Osteocyte (in vitro differentiated cells): ENCODE results near the gene HIVEP3. TPM values are rescaled to one million over a fixed set of nuclear protein-coding genes. Genes with fewer than 3 reads are reported as not detected.

Source experiments
- DNase-seq: peaks from one replicate; pipeline ENCODE4 v3.0.0; 2021; ENCODE audit warnings: mixed read lengths; ENCODE audit not compliant: unreplicated experiment; ENCODE audit errors: extremely low spot score
- H3K27ac Mint-ChIP-seq: one replicate; pipeline ENCODE4 v1.8.0; 2021; ENCODE audit warnings: mild to moderate bottlenecking, mixed read lengths; ENCODE audit not compliant: unreplicated experiment
- H3K27me3 Mint-ChIP-seq: one replicate; pipeline ENCODE4 v1.8.0; 2021; ENCODE audit warnings: mixed read lengths; ENCODE audit not compliant: unreplicated experiment
- H3K36me3 Mint-ChIP-seq: one replicate; pipeline ENCODE4 v1.8.0; 2021; ENCODE audit warnings: mixed read lengths; ENCODE audit not compliant: unreplicated experiment
- H3K4me1 Mint-ChIP-seq: one replicate; pipeline ENCODE4 v1.8.0; 2021; ENCODE audit warnings: mixed read lengths; ENCODE audit not compliant: unreplicated experiment
- H3K4me3 Mint-ChIP-seq: one replicate; pipeline ENCODE4 v1.8.0; 2021; ENCODE audit warnings: mild to moderate bottlenecking, moderate library complexity, mixed read lengths; ENCODE audit not compliant: unreplicated experiment
- H3K9me3 Mint-ChIP-seq: one replicate; pipeline ENCODE4 v1.8.0; 2021; ENCODE audit warnings: mixed read lengths; ENCODE audit not compliant: unreplicated experiment
- total RNA-seq: library from RNA; stranded (reverse); gene quantifications from 2 replicates; pipeline ENCODE4 v1.2.1, GENCODE V29; 2021
- TF ChIP-seq, protein P1 (sequence below): fragments of 200-600 bp; sonication (generic); IDR thresholded peaks from 2 replicates; pipeline ENCODE4 v1.5.0; 2021; ENCODE audit warnings: antibody characterized with exemption, mild to moderate bottlenecking, moderate library complexity

The HIVEP3 gene
- total RNA-seq, 1 donor from 2014 or later, result 0.97 TPM

GRCh38 chr1:41830726-41831125 is 88.0 kb downstream of the HIVEP3 start:
- TF ChIP-seq, protein P1, sequence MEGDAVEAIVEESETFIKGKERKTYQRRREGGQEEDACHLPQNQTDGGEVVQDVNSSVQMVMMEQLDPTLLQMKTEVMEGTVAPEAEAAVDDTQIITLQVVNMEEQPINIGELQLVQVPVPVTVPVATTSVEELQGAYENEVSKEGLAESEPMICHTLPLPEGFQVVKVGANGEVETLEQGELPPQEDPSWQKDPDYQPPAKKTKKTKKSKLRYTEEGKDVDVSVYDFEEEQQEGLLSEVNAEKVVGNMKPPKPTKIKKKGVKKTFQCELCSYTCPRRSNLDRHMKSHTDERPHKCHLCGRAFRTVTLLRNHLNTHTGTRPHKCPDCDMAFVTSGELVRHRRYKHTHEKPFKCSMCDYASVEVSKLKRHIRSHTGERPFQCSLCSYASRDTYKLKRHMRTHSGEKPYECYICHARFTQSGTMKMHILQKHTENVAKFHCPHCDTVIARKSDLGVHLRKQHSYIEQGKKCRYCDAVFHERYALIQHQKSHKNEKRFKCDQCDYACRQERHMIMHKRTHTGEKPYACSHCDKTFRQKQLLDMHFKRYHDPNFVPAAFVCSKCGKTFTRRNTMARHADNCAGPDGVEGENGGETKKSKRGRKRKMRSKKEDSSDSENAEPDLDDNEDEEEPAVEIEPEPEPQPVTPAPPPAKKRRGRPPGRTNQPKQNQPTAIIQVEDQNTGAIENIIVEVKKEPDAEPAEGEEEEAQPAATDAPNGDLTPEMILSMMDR, result no peak
- DNase-seq, result no peak
- Mint-ChIP-seq H3K4me1 (no peaks in the 10 kb centered on the region), H3K9me3 (no peaks in the 10 kb centered on the region), H3K27me3 (peaks cover 4% of the 10 kb centered on the region), H3K27ac (no peak overlapping the region), H3K36me3 (no peaks in the 10 kb centered on the region), H3K4me3 (no peak overlapping the region)

- H3K9me3 Mint-ChIP-seq, result no peaks in the 10 kb centered on the region
- peaks cover 4% of the 10 kb centered on the region for H3K27me3 Mint-ChIP-seq
- no peaks in the 10 kb centered on the region for H3K36me3 Mint-ChIP-seq
- TF ChIP-seq, protein P1, result no peak
- DNase-seq, result no peak
- no peak overlapping the region for H3K27ac Mint-ChIP-seq
- peaks cover 8% of the 10 kb centered on the region for H3K4me1 Mint-ChIP-seq
- no peak overlapping the region for H3K4me3 Mint-ChIP-seq
Measured at GRCh38 chr1:41827991-41828570, 90.6 kb downstream of the HIVEP3 start.

- peaks cover 8% of the 10 kb centered on the region for H3K4me1 Mint-ChIP-seq
- H3K27ac Mint-ChIP-seq, result no peak overlapping the region
- no peaks in the 10 kb centered on the region for H3K9me3 Mint-ChIP-seq
- H3K4me3 Mint-ChIP-seq, result no peak overlapping the region
- H3K36me3 Mint-ChIP-seq, result no peaks in the 10 kb centered on the region
- no peak for DNase-seq
- TF ChIP-seq, protein P1, result no peak
- peaks cover 2% of the 10 kb centered on the region for H3K27me3 Mint-ChIP-seq
Measured at GRCh38 chr1:41823471-41823870, 95.3 kb downstream of the HIVEP3 start.

DNA sequence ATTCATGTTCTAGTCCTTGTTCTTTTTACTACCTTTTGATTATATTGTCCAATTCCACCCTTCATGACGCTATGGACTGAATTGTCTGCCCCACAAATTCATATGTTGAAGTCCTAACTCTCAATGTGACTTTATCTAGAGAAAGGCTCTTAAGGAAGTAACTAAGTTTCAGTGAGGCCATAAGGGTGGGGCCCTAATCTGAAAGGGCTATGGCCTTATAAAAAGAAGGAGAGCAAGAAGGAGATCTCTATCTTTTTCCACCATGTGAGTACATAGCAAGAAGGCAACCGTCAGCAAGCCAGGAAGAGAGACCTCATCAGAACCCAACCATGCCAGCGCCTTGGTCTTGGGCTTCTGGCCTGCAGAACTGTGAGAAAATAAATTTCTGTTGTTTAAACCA is 95.9 kb downstream of the HIVEP3 start:
- Mint-ChIP-seq H3K27me3 (peaks cover 2% of the 10 kb centered on the region), H3K9me3 (no peaks in the 10 kb centered on the region), H3K4me1 (peaks cover 8% of the 10 kb centered on the region), H3K27ac (no peak overlapping the region), H3K36me3 (no peaks in the 10 kb centered on the region), H3K4me3 (no peak overlapping the region)
- no peak for DNase-seq
- TF ChIP-seq, protein P1, result no peak

DNA sequence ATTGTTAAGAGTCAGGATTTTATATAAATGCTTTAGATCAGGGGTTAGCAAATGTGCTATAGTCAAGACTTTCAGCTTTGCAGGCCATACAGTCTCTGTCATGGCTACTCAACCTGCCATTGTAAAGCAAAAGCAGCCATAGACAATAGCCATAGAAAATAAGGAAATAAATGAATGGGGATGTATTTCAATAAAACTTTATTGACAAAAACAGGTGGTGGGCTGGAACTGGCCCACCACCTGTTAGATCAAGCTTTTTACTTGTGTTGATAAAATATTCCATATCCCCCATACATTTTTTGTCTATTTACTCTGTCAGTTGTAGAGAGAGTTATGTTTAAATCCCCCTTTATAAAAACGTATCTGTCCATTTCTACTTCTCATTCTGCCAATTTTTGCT is 98.9 kb downstream of the HIVEP3 start:
- Mint-ChIP-seq H3K27ac (no peak overlapping the region), H3K36me3 (no peaks in the 10 kb centered on the region), H3K9me3 (no peaks in the 10 kb centered on the region), H3K4me3 (no peak overlapping the region), H3K4me1 (peaks cover 8% of the 10 kb centered on the region), H3K27me3 (peaks cover 4% of the 10 kb centered on the region)
- DNase-seq, result no peak
- TF ChIP-seq, protein P1, result no peak
